GM10266 (cell line): Measurements from ENCODE around the gene HDAC10.

Source experiments
- DNase-seq: peaks from one replicate; pipeline ENCODE4 v3.0.0; 2012; ENCODE audit errors: extremely low spot score
- CTCF ChIP-seq: IDR thresholded peaks from 2 replicates; pipeline ENCODE4 v1.5.1; 2012; ENCODE audit warnings: mild to moderate bottlenecking, low read depth; ENCODE audit not compliant: control insufficient read depth, insufficient read depth; ENCODE audit errors: missing control alignments

HDAC10 gene

GRCh38 chr22:50225200-50225969 is 25.7 kb downstream of the HDAC10 start:
- DNase-seq, result no peak
- TF ChIP-seq CTCF, result no peak

- DNase-seq, result no peak
- TF ChIP-seq CTCF, result no peak
These were observed 27.0 kb downstream of the HDAC10 start for GRCh38 chr22:50224071-50224470.

- no peak for DNase-seq
- no peak for TF ChIP-seq CTCF
These were observed 28.6 kb downstream of the HDAC10 start for GRCh38 chr22:50222508-50222907.

GRCh38 chr22:50221410-50222300 is 29.4 kb downstream of the HDAC10 start:
- DNase-seq, result no peak
- peak; percentile 20 for TF ChIP-seq CTCF

DNA sequence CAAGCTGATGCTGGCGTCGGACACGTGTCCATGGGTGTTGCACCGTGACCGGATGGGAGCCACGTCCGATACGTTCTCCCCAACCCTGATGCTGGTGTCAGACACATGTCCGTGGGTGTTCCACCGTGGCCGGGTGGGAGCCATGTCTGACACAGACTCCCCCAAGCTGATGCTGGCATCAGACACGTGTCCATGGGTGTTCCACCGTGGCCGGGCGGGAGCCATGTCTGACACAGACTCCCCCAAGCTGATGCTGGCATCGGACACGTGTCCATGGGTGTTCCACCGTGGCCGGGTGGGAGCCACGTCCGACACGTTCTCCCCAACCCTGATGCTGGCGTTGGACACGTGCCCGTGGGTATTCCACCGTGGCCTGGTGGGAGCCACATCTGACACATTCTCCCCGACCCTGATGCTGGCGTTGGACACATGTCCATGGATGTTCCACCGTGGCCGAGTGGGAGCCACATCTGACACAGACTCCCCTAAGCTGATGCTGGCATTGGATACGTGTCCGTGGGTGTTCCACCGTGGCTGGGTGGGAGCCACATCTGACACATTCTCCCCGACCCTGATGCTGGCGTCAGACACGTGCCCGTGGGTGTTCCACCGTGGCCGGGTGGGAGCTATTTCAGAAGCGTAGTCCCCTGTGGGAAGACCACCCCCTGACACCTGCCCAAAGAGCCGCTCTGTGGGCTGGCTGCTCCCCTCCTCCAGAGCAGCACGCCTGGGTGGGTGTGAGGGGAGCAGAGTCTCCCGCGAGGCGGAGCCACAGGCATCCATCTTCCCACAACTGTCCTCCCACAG is 30.3 kb downstream of the HDAC10 start:
- DNase-seq, result no peak
- no peak for TF ChIP-seq CTCF

DNA sequence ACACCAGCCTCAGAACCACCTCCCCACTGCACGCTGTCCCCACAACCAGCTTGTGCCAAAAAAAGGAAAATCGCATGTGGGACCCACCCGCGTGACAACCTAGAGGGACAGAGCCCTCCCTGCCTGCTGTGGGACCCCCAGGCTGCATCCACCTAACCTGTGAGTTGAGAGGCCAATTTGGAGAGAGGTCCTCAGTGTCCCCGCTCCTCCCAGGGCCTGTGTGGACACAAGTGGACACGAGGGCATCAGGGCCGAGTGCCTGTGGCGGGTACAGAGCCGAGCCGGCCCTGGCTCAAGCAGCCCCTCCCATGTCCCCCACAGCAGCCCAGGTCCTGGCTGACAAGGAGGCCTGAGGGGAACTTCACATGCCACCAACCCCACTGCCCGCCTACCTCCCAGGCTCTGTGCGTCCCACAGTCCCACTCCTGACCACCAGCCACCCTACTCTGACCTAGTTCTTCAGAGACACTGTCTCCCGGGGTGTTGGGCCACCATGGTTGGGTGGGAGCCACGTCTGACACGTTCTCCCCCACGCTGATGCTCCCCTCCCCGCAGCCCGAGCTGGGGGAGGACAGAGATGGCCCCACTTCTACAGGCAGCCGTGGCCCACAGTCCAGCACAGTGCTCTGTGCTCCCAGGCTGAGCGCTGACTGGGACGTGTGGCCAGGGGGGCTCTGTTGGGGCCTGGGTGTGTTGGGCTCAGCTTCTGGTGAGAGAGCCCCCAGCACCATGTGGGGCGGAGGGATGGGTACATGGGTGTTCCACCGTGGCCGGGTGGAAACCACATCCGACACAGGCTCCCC is 31.1 kb downstream of the HDAC10 start:
- DNase-seq, result no peak
- TF ChIP-seq CTCF, result no peak
